Neuronal stem cell (in vitro differentiated cells): ENCODE results near the gene ANKS1B.

Source experiments
- DNase-seq: peaks from one replicate; pipeline ENCODE4 v3.0.0-alpha.2; 2013; ENCODE audit warnings: low spot score
- H2AFZ ChIP-seq: one replicate; pipeline ENCODE4 v1.6.1; 2013; ENCODE audit warnings: mild to moderate bottlenecking, low read length, inconsistent platforms
- H2AK5ac ChIP-seq: 2 replicates; pipeline ENCODE4 v1.6.1; 2013; ENCODE audit warnings: low read depth, mild to moderate bottlenecking, inconsistent platforms, low read length, moderate library complexity, mixed read lengths
- H2BK120ac ChIP-seq: 2 replicates; pipeline ENCODE4 v1.6.1; 2013; ENCODE audit warnings: low read depth, mild to moderate bottlenecking, inconsistent platforms, low read length, moderate library complexity, mixed read lengths
- H2BK12ac ChIP-seq: one replicate; pipeline ENCODE4 v1.6.1; 2013; ENCODE audit warnings: low read length, inconsistent platforms
- H2BK15ac ChIP-seq: 2 replicates; pipeline ENCODE4 v1.6.1; 2013; ENCODE audit warnings: mild to moderate bottlenecking, low read length, inconsistent platforms, mixed read lengths
- H2BK5ac ChIP-seq: one replicate; pipeline ENCODE4 v1.6.1; 2013; ENCODE audit warnings: inconsistent platforms, mild to moderate bottlenecking, low read length, moderate library complexity
- H3K14ac ChIP-seq: one replicate; pipeline ENCODE4 v1.6.1; 2013; ENCODE audit warnings: low read length, inconsistent platforms
- H3K18ac ChIP-seq: 2 replicates; pipeline ENCODE4 v1.6.1; 2013; ENCODE audit warnings: low read length, inconsistent platforms
- H3K23ac ChIP-seq: 2 replicates; pipeline ENCODE4 v1.6.1; 2013; ENCODE audit warnings: low read depth, mild to moderate bottlenecking, mixed read lengths, low read length, inconsistent platforms; ENCODE audit not compliant: poor library complexity
- H3K27ac ChIP-seq: replicated peaks from 3 replicates; pipeline ENCODE4 v1.5.1; 2013; ENCODE audit warnings: low read length, inconsistent platforms
- H3K27me3 ChIP-seq, 3 experiments: 2 replicates each; pipeline ENCODE4 v1.6.1; 2013; ENCODE audit warnings: low read length in 3 of 3, mild to moderate bottlenecking in 2 of 3, inconsistent platforms in 1 of 3, low read depth in 1 of 3, mixed read lengths in 1 of 3, moderate library complexity in 1 of 3; ENCODE audit not compliant: control insufficient read depth in 3 of 3, insufficient read depth in 3 of 3
- H3K36me3 ChIP-seq, 2 donors: replicated peaks in 1 of 2; 2 replicates each; pipeline ENCODE4 v1.6.1; 2013; ENCODE audit warnings: low read length in 2 of 2; ENCODE audit not compliant: control insufficient read depth in 2 of 2, insufficient read depth in 2 of 2
- H3K4ac ChIP-seq: 2 replicates; pipeline ENCODE4 v1.6.1; 2013; ENCODE audit warnings: inconsistent platforms, mild to moderate bottlenecking, low read length, moderate library complexity
- H3K4me1 ChIP-seq, 2 donors: 1 replicate in 1 of 2; 2 replicates in 1 of 2; pipeline ENCODE4 v1.6.1; 2013; ENCODE audit warnings: low read length in 2 of 2, low read depth in 1 of 2; ENCODE audit not compliant: control insufficient read depth in 2 of 2, insufficient read depth in 1 of 2
- H3K4me2 ChIP-seq: one replicate; pipeline ENCODE4 v1.6.1; 2013; ENCODE audit warnings: mild to moderate bottlenecking, low read length, inconsistent platforms; ENCODE audit not compliant: insufficient read depth, poor library complexity, severe bottlenecking
- H3K4me3 ChIP-seq, 2 donors: 2 replicates each; pipeline ENCODE4 v1.5.1; 2013; ENCODE audit warnings: low read length in 2 of 2, mild to moderate bottlenecking in 2 of 2, inconsistent platforms in 1 of 2, moderate library complexity in 1 of 2
- H3K79me1 ChIP-seq: one replicate; pipeline ENCODE4 v1.6.1; 2013; ENCODE audit warnings: low read depth, mild to moderate bottlenecking, inconsistent platforms, low read length, moderate library complexity
- H3K9ac ChIP-seq: one replicate; pipeline ENCODE4 v1.6.1; 2013; ENCODE audit warnings: mild to moderate bottlenecking, low read depth, low read length, inconsistent platforms; ENCODE audit not compliant: poor library complexity
- H3K9me3 ChIP-seq, 2 donors: replicated peaks in 1 of 2; 2 replicates each; pipeline versions ENCODE3 to v1.6.1; 2013; ENCODE audit warnings: low read length in 2 of 2, mild to moderate bottlenecking in 2 of 2, inconsistent platforms in 1 of 2, low read depth in 1 of 2, mixed read lengths in 1 of 2, moderate library complexity in 1 of 2; ENCODE audit not compliant: control insufficient read depth in 2 of 2, insufficient read depth in 1 of 2
- H4K8ac ChIP-seq: one replicate; pipeline ENCODE4 v1.6.1; 2013; ENCODE audit warnings: low read depth, mild to moderate bottlenecking, inconsistent platforms, low read length, moderate library complexity
- H4K91ac ChIP-seq: one replicate; pipeline ENCODE4 v1.6.1; 2013; ENCODE audit warnings: low read length, low read depth, mild to moderate bottlenecking, inconsistent platforms; ENCODE audit not compliant: poor library complexity
- WGBS, 2 donors: extraction: QIAGEN DNeasy Blood & Tissue Kit; methylation state at CpG; one replicate each; pipeline ENCODE4 v1.1.7; 2013; ENCODE audit warnings: missing lambda C conversion rate in 2 of 2, mixed read lengths in 1 of 2; ENCODE audit not compliant: insufficient read length in 2 of 2, insufficient replicate concordance in 1 of 2; ENCODE audit errors: extremely low coverage in 2 of 2; 5-methylcytosine and 5-hydroxymethylcytosine counted together

ANKS1B gene

DNA sequence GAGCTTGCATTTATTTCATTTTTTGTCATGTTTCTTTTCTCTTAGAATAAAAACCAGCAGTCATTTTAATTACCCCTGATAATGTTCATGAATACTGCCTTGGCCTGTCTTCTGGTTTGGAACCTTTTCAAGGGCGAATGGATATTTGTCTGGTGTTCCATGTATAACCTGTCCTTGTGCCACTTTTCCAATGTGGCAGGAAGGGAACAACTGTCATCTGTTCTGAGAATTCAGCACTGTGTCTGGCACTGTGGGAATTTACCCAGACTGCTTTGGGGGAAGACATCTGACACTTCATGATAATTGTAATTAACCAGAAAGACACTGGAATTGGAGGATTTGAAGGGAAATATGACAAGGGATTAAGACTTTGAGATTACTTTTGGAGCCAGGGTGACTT is 986.8 kb downstream of the ANKS1B start:
- H2AFZ ChIP-seq: no peak overlapping the region
- no peak overlapping the region for H2BK120ac ChIP-seq
- no peak overlapping the region for H4K91ac ChIP-seq
- H2BK5ac ChIP-seq: no peak overlapping the region
- WGBS, 2 donors: no CpG with 5 or more reads among the region's 1 CpG
- no peak overlapping the region for H3K18ac ChIP-seq
- no peak overlapping the region for H3K9ac ChIP-seq
- H3K79me1 ChIP-seq: no peaks in the 10 kb centered on the region
- H3K27me3 ChIP-seq: no peaks in the 10 kb centered on the region
- H2BK15ac ChIP-seq: no peak overlapping the region
- H3K36me3 ChIP-seq: no peaks in the 10 kb centered on the region
- H3K4me1 ChIP-seq: peaks cover 0 to 2% of the 10 kb centered on the region in 2 donors
- no peak overlapping the region for H3K27ac ChIP-seq
- H3K23ac ChIP-seq: no peak overlapping the region
- H3K14ac ChIP-seq: no peak overlapping the region
- no peak overlapping the region for H3K4ac ChIP-seq
- no peak overlapping the region for H3K4me2 ChIP-seq
- no peaks in the 10 kb centered on the region for H3K9me3 ChIP-seq
- no peak overlapping the region for H3K4me3 ChIP-seq
- no peak overlapping the region for H2AK5ac ChIP-seq
- H2BK12ac ChIP-seq: no peak overlapping the region
- H4K8ac ChIP-seq: no peak overlapping the region
- DNase-seq: no peak

DNA sequence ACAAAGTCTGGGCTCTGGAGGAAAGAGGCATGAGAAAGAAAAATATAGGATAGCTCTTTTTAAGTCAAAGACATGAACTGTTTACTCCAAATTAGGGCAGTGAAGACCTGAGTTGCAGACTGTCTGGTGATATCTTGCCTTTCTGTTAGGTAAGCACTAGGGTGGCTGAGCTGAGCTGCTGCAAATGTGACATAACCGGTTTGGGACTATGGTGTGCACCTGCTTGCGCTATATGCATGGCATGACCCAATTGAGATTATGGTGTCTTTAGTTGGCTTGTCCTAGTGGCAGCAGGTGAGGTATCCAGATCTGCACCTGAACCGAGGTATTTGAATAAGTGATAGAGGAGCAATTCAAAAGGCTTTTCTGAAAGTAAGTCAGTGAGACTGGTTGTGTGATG is 994.1 kb downstream of the ANKS1B start:
- H3K4me1 ChIP-seq: peaks cover 0 to 2% of the 10 kb centered on the region in 2 donors

DNA sequence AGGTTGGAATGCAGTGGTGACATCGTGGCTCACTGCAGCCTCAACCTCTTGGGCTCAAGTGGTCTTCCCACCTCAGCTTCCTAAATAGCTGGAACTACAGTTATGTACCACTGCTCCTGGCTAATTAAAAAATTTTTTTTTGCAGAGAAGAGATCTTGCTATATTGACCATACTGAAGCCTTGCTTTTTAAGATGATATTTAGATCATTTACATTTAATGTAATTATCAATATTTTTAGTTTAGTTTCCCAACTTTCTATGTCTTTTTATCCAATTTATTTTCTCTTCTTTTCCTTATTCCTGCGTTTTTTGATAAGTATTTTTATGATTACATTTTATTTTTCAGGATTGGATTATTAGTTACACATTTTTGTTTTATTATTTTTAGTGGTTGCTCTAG is 999.6 kb downstream of the ANKS1B start:
- peaks cover 0 to 3% of the 10 kb centered on the region in 2 donors for H3K9me3 ChIP-seq
- no peak for DNase-seq
- H3K9ac ChIP-seq: no peak overlapping the region
- no peaks in the 10 kb centered on the region for H3K4me1 ChIP-seq
- H3K27ac ChIP-seq: no peak overlapping the region
- no peak overlapping the region for H3K4me3 ChIP-seq
- no peak overlapping the region for H2BK15ac ChIP-seq
- H3K27me3 ChIP-seq: no peaks in the 10 kb centered on the region
- no peaks in the 10 kb centered on the region for H3K79me1 ChIP-seq
- H4K91ac ChIP-seq: no peak overlapping the region
- no peak overlapping the region for H2AFZ ChIP-seq
- no peak overlapping the region for H2BK120ac ChIP-seq
- H2AK5ac ChIP-seq: no peak overlapping the region
- no peak overlapping the region for H4K8ac ChIP-seq
- H3K4ac ChIP-seq: no peak overlapping the region
- H3K23ac ChIP-seq: no peak overlapping the region
- no peaks in the 10 kb centered on the region for H3K36me3 ChIP-seq
- no peak overlapping the region for H3K14ac ChIP-seq
- H2BK5ac ChIP-seq: no peak overlapping the region
- H2BK12ac ChIP-seq: no peak overlapping the region
- no peak overlapping the region for H3K4me2 ChIP-seq
- no CpG with 5 or more reads among the region's 2 CpGs for WGBS, 2 donors
- H3K18ac ChIP-seq: no peak overlapping the region

More for the DNA sequence above, 994.1 kb downstream of the ANKS1B start:
- no peak overlapping the region for H2BK5ac ChIP-seq
- no peak overlapping the region for H2BK120ac ChIP-seq
- WGBS, 2 donors: no CpG with 5 or more reads among the region's 3 CpGs
- H4K91ac ChIP-seq: no peak overlapping the region
- H3K27me3 ChIP-seq: no peaks in the 10 kb centered on the region
- H3K18ac ChIP-seq: no peak overlapping the region
- no peak for DNase-seq
- no peak overlapping the region for H3K9ac ChIP-seq
- no peaks in the 10 kb centered on the region for H3K79me1 ChIP-seq
- H4K8ac ChIP-seq: no peak overlapping the region
- H2AK5ac ChIP-seq: no peak overlapping the region
- no peak overlapping the region for H3K23ac ChIP-seq
- no peak overlapping the region for H3K27ac ChIP-seq
- H3K36me3 ChIP-seq: no peaks in the 10 kb centered on the region
- H3K4me2 ChIP-seq: no peak overlapping the region
- no peak overlapping the region for H2BK12ac ChIP-seq
- H3K4ac ChIP-seq: no peak overlapping the region
- no peaks in the 10 kb centered on the region for H3K9me3 ChIP-seq
- no peak overlapping the region for H2AFZ ChIP-seq
- H3K4me3 ChIP-seq: no peak overlapping the region
- H3K14ac ChIP-seq: no peak overlapping the region
- no peak overlapping the region for H2BK15ac ChIP-seq

DNA sequence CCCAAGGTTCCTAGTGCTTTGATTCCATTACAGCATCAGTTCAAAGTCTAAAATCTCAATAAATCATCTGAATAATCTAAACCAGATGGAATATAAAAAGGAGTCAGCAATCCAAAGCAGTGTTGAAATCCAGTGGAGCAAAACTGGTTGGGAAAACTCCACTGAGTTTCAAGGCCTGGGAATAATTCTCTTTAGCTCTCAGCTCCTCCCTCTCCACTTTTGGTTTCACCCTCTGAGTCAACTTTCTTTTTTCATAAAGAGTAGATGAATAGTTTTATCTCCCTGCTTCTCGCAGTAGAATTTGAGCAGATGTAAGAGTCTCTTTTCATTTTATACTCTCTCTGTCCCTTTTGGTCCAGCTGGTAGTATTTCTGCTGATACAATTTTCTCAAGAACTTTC is 1001.1 kb downstream of the ANKS1B start:
- no peaks in the 10 kb centered on the region for H3K36me3 ChIP-seq
- H3K4me2 ChIP-seq: no peak overlapping the region
- H2AK5ac ChIP-seq: no peak overlapping the region
- H4K8ac ChIP-seq: no peak overlapping the region
- H2BK120ac ChIP-seq: no peak overlapping the region
- H2BK15ac ChIP-seq: no peak overlapping the region
- no peak overlapping the region for H4K91ac ChIP-seq
- H3K79me1 ChIP-seq: no peaks in the 10 kb centered on the region
- H3K14ac ChIP-seq: no peak overlapping the region
- H3K27ac ChIP-seq: no peak overlapping the region
- H3K4me1 ChIP-seq: no peaks in the 10 kb centered on the region
- H3K9ac ChIP-seq: no peak overlapping the region
- WGBS, 2 donors: no CpG with 5 or more reads among the region's 1 CpG
- DNase-seq: no peak
- H3K27me3 ChIP-seq: no peaks in the 10 kb centered on the region
- H2AFZ ChIP-seq: no peak overlapping the region
- no peak overlapping the region for H3K4ac ChIP-seq
- no peak overlapping the region for H3K18ac ChIP-seq
- H3K9me3 ChIP-seq: peaks cover 0 to 3% of the 10 kb centered on the region in 2 donors
- no peak overlapping the region for H2BK12ac ChIP-seq
- no peak overlapping the region for H2BK5ac ChIP-seq
- H3K23ac ChIP-seq: no peak overlapping the region
- no peak overlapping the region for H3K4me3 ChIP-seq
